A172 (cell line): ENCODE measurements around the gene PDSS1. TPM values are rescaled to one million over a fixed set of nuclear protein-coding genes. Genes with fewer than 3 reads are reported as not detected.

Experiments used
- DNase-seq: peaks from one replicate; pipeline ENCODE4 v3.0.0-alpha.2; 2015; ENCODE audit warnings: low spot score
- total RNA-seq: library from RNA; depleted of rRNA; stranded (reverse); fragments of >200 nt; shearing (Covaris generic); gene quantifications from 2 replicates; pipeline ENCODE4 v1.2.3, GENCODE V29; 2014; rRNA removed

The PDSS1 gene
- total RNA-seq, 1 experiment from 2014 or later = 27.5 TPM

- DNase-seq = no peak
These were observed 95.4 kb downstream of the PDSS1 start for GRCh38 chr10:26792758-26793495.

Other genes starting within 250 kb of the PDSS1 start
- gene ABI1, start 163.3 kb downstream of the PDSS1 start, total RNA-seq = 53.6 and 54.6 TPM in 2 replicates